H1 (cell line): Measurements from ENCODE around the gene PAK2. TPM values are rescaled to one million over a fixed set of nuclear protein-coding genes. Genes with fewer than 3 reads are reported as not detected.

Source experiments
- CTCF ChIA-PET: fragments of 300-600 bp; sonication (Branson Sonifier 250); formaldehyde crosslinking; loops from one replicate; lab custom pipeline; 2021; ENCODE audit not compliant: partially characterized antibody; lab: Charles Lee
- POLR2A ChIA-PET: fragments of 300-600 bp; sonication (Branson Sonifier 250); formaldehyde crosslinking; loops from one replicate; lab custom pipeline; 2021; ENCODE audit warnings: inconsistent platforms; ENCODE audit not compliant: partially characterized antibody; lab: Charles Lee
- DNase-seq, 2 experiments: peaks; one replicate each; pipeline versions ENCODE4 v3.0.0 to v3.0.0-alpha.2; 2010 to 2022; ENCODE audit warnings: low spot score in 2 of 2, low read depth in 1 of 2, mixed read lengths in 1 of 2
- FAIRE-seq: peaks from 2 replicates; lab custom pipeline; 2011; peaks lifted over from hg19 to GRCh38; lab: Jason Lieb, UNC
- H2AFZ ChIP-seq: 2 replicates; pipeline ENCODE4 v1.8.1; 2012; ENCODE audit warnings: low read length, inconsistent platforms
- H2AK5ac ChIP-seq: 2 replicates; pipeline ENCODE4 v1.6.1; 2013; ENCODE audit warnings: low read depth, low read length
- H2BK120ac ChIP-seq: replicated peaks from 2 replicates; pipeline ENCODE3; 2013; ENCODE audit warnings: low read depth, low read length, inconsistent platforms
- H2BK12ac ChIP-seq: 2 replicates; pipeline ENCODE4 v1.6.1; 2013; ENCODE audit warnings: low read depth, low read length
- H2BK15ac ChIP-seq: 2 replicates; pipeline ENCODE4 v1.6.1; 2013; ENCODE audit warnings: low read length
- H2BK20ac ChIP-seq: 2 replicates; pipeline ENCODE4 v1.6.1; 2013; ENCODE audit warnings: low read length
- H2BK5ac ChIP-seq: 2 replicates; pipeline ENCODE4 v1.6.1; 2013; ENCODE audit warnings: low read depth, low read length
- H3K14ac ChIP-seq: 2 replicates; pipeline ENCODE4 v1.6.1; 2013; ENCODE audit warnings: inconsistent platforms; ENCODE audit not compliant: insufficient read length
- H3K18ac ChIP-seq: 2 replicates; pipeline ENCODE4 v1.6.1; 2013; ENCODE audit warnings: low read length; ENCODE audit errors: extremely low read depth
- H3K23ac ChIP-seq: 2 replicates; pipeline ENCODE4 v1.6.1; 2013; ENCODE audit warnings: inconsistent platforms; ENCODE audit not compliant: insufficient read length
- H3K23me2 ChIP-seq: 2 replicates; pipeline ENCODE4 v1.6.1; 2013; ENCODE audit warnings: low read depth, low read length
- H3K27ac ChIP-seq: 2 replicates; pipeline ENCODE4 v1.6.1; 2011; ENCODE audit warnings: low read depth, low read length, inconsistent platforms
- H3K27me3 ChIP-seq, 4 experiments: replicated peaks in 1 of 4; 1 replicate in 1 of 4; 2 replicates in 3 of 4; pipeline versions ENCODE4 v1.6.1 to v1.8.1; 2011 to 2013; ENCODE audit warnings: low read length in 3 of 4, mild to moderate bottlenecking in 3 of 4, inconsistent platforms in 2 of 4, mixed read lengths in 2 of 4, moderate library complexity in 1 of 4; ENCODE audit not compliant: control insufficient read depth in 3 of 4, insufficient read depth in 3 of 4; ENCODE audit errors: extremely low read depth in 1 of 4
- H3K36me3 ChIP-seq, 4 experiments: 2 replicates each; pipeline versions ENCODE4 v1.6.1 to v1.8.1; 2011 to 2013; ENCODE audit warnings: mild to moderate bottlenecking in 4 of 4, low read length in 3 of 4, moderate library complexity in 2 of 4, control low read depth in 1 of 4, inconsistent platforms in 1 of 4; ENCODE audit not compliant: insufficient read depth in 4 of 4, control insufficient read depth in 2 of 4
- H3K4ac ChIP-seq: replicated peaks from 2 replicates; pipeline ENCODE3; 2013; ENCODE audit warnings: low read length, low read depth, mixed read lengths, inconsistent platforms; ENCODE audit not compliant: insufficient read length
- H3K4me1 ChIP-seq, 4 experiments: replicated peaks in 1 of 4; 1 replicate in 1 of 4; 2 replicates in 3 of 4; pipeline versions ENCODE4 v1.6.1 to v1.8.1; 2011 to 2013; ENCODE audit warnings: low read length in 3 of 4, inconsistent platforms in 2 of 4, mixed read lengths in 1 of 4; ENCODE audit not compliant: insufficient read depth in 4 of 4, control insufficient read depth in 3 of 4
- H3K4me2 ChIP-seq, 2 experiments: 2 replicates each; pipeline versions ENCODE4 v1.6.1 to v1.8.1; 2011 to 2013; ENCODE audit warnings: low read depth in 2 of 2, low read length in 2 of 2, control low read depth in 1 of 2, inconsistent platforms in 1 of 2, mild to moderate bottlenecking in 1 of 2; ENCODE audit not compliant: insufficient read depth in 1 of 2
- H3K4me3 ChIP-seq, 4 experiments: fragments of 200-600, 300-600 bp in 1 of 4; sonication (generic), shearing (Covaris generic), sonication (Bioruptor Twin) in 1 of 4; 2 replicates each; pipeline versions ENCODE4 v1.5.1 to v1.8.1; 2011 to 2016; ENCODE audit warnings: low read length in 4 of 4, low read depth in 3 of 4, control low read depth in 2 of 4, inconsistent platforms in 2 of 4, mild to moderate bottlenecking in 2 of 4, mixed read lengths in 1 of 4, moderate library complexity in 1 of 4; ENCODE audit not compliant: insufficient read depth in 2 of 4; ENCODE audit errors: extremely low read depth in 1 of 4
- H3K56ac ChIP-seq: replicated peaks from 2 replicates; pipeline ENCODE3; 2013; ENCODE audit warnings: low read depth, mild to moderate bottlenecking, mixed read lengths, low read length, inconsistent platforms; ENCODE audit not compliant: insufficient read length
- H3K79me1 ChIP-seq: 2 replicates; pipeline ENCODE4 v1.6.1; 2013; ENCODE audit warnings: low read depth, low read length, control low read depth
- H3K79me2 ChIP-seq, 2 experiments: 2 replicates each; pipeline versions ENCODE4 v1.6.1 to v1.8.1; 2012 to 2013; ENCODE audit warnings: low read length in 2 of 2, mild to moderate bottlenecking in 2 of 2, inconsistent platforms in 1 of 2; ENCODE audit not compliant: insufficient read depth in 2 of 2, control insufficient read depth in 1 of 2
- H3K9ac ChIP-seq, 4 experiments: replicated peaks in 1 of 4; 1 replicate in 1 of 4; 2 replicates in 3 of 4; pipeline versions ENCODE4 v1.6.1 to v1.8.1; 2011 to 2013; ENCODE audit warnings: low read depth in 3 of 4, low read length in 3 of 4, control low read depth in 2 of 4, mild to moderate bottlenecking in 2 of 4, moderate library complexity in 2 of 4, inconsistent platforms in 1 of 4; ENCODE audit errors: extremely low read depth in 1 of 4
- H3K9me3 ChIP-seq, 2 experiments: 2 replicates each; pipeline versions ENCODE4 v1.6.1 to v1.8.1; 2012 to 2013; ENCODE audit warnings: mild to moderate bottlenecking in 2 of 2, moderate library complexity in 2 of 2, control low read depth in 1 of 2, inconsistent platforms in 1 of 2, low read depth in 1 of 2, low read length in 1 of 2, mixed read lengths in 1 of 2; ENCODE audit not compliant: insufficient read depth in 2 of 2
- H4K20me1 ChIP-seq, 2 experiments: replicated peaks in 1 of 2; 2 replicates each; pipeline versions ENCODE3 to v1.8.1; 2011 to 2013; ENCODE audit warnings: inconsistent platforms in 2 of 2, low read length in 2 of 2, mild to moderate bottlenecking in 1 of 2; ENCODE audit not compliant: insufficient read depth in 2 of 2, control insufficient read depth in 1 of 2
- H4K5ac ChIP-seq: 2 replicates; pipeline ENCODE4 v1.6.1; 2013; ENCODE audit warnings: low read length, low read depth, mixed read lengths, inconsistent platforms; ENCODE audit not compliant: insufficient read length
- H4K8ac ChIP-seq: 2 replicates; pipeline ENCODE4 v1.8.0; 2013; ENCODE audit warnings: mild to moderate bottlenecking, moderate library complexity, low read length, inconsistent platforms; ENCODE audit not compliant: insufficient read depth; ENCODE audit errors: extremely low read depth
- H4K91ac ChIP-seq: replicated peaks from 2 replicates; pipeline ENCODE3; 2013; ENCODE audit warnings: low read length, mixed read lengths, inconsistent platforms; ENCODE audit not compliant: insufficient read length
- ASH2L ChIP-seq: fragments of 200-600, 300-600 bp; sonication (generic); IDR thresholded peaks from one replicate; pipeline ENCODE4 v1.7.1; 2017; ENCODE audit warnings: low read length
- EZH2 ChIP-seq: fragments of 200-600 bp; sonication (generic); IDR thresholded peaks from 2 replicates; pipeline ENCODE4 v1.7.1; 2012; ENCODE audit warnings: low read depth, mild to moderate bottlenecking, moderate library complexity, low read length, inconsistent platforms; ENCODE audit not compliant: severe bottlenecking
- RXRA ChIP-seq: IDR thresholded peaks from 2 replicates; pipeline ENCODE4 v1.6.1; 2011; ENCODE audit warnings: low read depth, mild to moderate bottlenecking, low read length, moderate library complexity; ENCODE audit not compliant: insufficient read depth
- SP1 ChIP-seq: IDR thresholded peaks from 2 replicates; pipeline ENCODE4 v1.6.1; 2011; ENCODE audit warnings: low read depth, low read length
- WGBS, 2 experiments: shearing (Covaris generic) in 1 of 2; methylation state at CpG; one replicate each; pipeline versions ENCODE4 v1.1.6 to v1.1.7; 2013 to 2015; ENCODE audit warnings: low lambda C conversion rate in 2 of 2, mixed read lengths in 2 of 2, inconsistent platforms in 1 of 2, low coverage in 1 of 2, missing lambda C conversion rate in 1 of 2; ENCODE audit not compliant: insufficient replicate concordance in 2 of 2, insufficient coverage in 1 of 2, insufficient read length in 1 of 2; ENCODE audit errors: extremely low coverage in 1 of 2, missing lambda C conversion rate in 1 of 2; 5-methylcytosine and 5-hydroxymethylcytosine counted together
- polyA plus RNA-seq, 7 experiments: library from polyadenylated mRNA; depleted of rRNA in 3 of 7; stranded (reverse) in 5 of 7; unstranded in 2 of 7; fragments of >200 nt in 5 of 7; fragments of 200-250 nt in 2 of 7; gene quantifications; 1 replicate in 5 of 7; 2 replicates in 1 of 7; 4 replicates in 1 of 7; pipeline versions ENCODE4 v1.2.1 to v1.2.3, GENCODE V29; 2011 to 2013; ENCODE audit warnings: missing spikeins in 2 of 7, mixed read lengths in 2 of 7
- total RNA-seq: library from RNA; stranded (reverse); fragmentation: NEBNext Ultra II Directional; extraction: Animal tissue kit (Norgen Biotek cat#: 25700); gene quantifications from 2 replicates; pipeline ENCODE4 v1.2.1, GENCODE V29; 2021

Gene PAK2
- total and polyA plus RNA-seq, 2 of the 8 experiments (the other 6 are each of a cell fraction or from before 2014, with no cell fraction given) = 13.1 to 60.5 TPM

- H3K79me2 ChIP-seq = peaks cover 24 to 97% of the 10 kb centered on the region in 2 experiments
- no peaks in the 10 kb centered on the region for H3K23me2 ChIP-seq
- H3K4me3 ChIP-seq = no peak overlapping the region
- no peak overlapping the region for H4K5ac ChIP-seq
- H2BK20ac ChIP-seq = no peak overlapping the region
- H4K91ac ChIP-seq = no peak overlapping the region
- no peak for FAIRE-seq
- ChIA-PET POLR2A (no interaction called here), CTCF (no interaction called here)
- no peak overlapping the region for H3K27ac ChIP-seq
- H3K27me3 ChIP-seq = no peaks in the 10 kb centered on the region
- H2BK15ac ChIP-seq = no peak overlapping the region
- no peak for DNase-seq
- H3K9ac ChIP-seq = no peak overlapping the region
- no peak overlapping the region for H3K14ac ChIP-seq
- H2BK120ac ChIP-seq = no peak overlapping the region
- H4K8ac ChIP-seq = no peak overlapping the region
- TF ChIP-seq EZH2 = no peak
- TF ChIP-seq RXRA = no peak
- no peak for TF ChIP-seq ASH2L
- TF ChIP-seq SP1 = no peak
- no peak overlapping the region for H2BK12ac ChIP-seq
- peaks cover 0 to 13% (median 6%) of the 10 kb centered on the region in 4 experiments; a peak in 3 of 8 replicates for H3K36me3 ChIP-seq
- H3K4ac ChIP-seq = no peak overlapping the region
- H3K56ac ChIP-seq = no peak overlapping the region
- no peak overlapping the region for H2AFZ ChIP-seq
- H3K23ac ChIP-seq = no peak overlapping the region
- H3K79me1 ChIP-seq = peaks cover 6% of the 10 kb centered on the region; the same call in 1 of the 2 replicates
- peaks cover 13 to 15% of the 10 kb centered on the region in 2 experiments for H3K9me3 ChIP-seq
- no peak overlapping the region for H2AK5ac ChIP-seq
- H2BK5ac ChIP-seq = no peak overlapping the region
- H4K20me1 ChIP-seq = peaks cover 9 to 13% of the 10 kb centered on the region in 2 experiments
- peaks cover 0 to 7% (median 0%) of the 10 kb centered on the region in 4 experiments; a peak in 2 of 7 replicates for H3K4me1 ChIP-seq
- H3K4me2 ChIP-seq = no peak overlapping the region
- H3K18ac ChIP-seq = no peak overlapping the region
- 90% methylated on average over 9 of the region's 9 CpGs; no CpG with 5 or more reads in 1 of the 2 experiments for WGBS, 2 experiments
These were observed 36.3 kb downstream of the PAK2 start for GRCh38 chr3:196775938-196776337.
